SK-N-SH (cell line): ENCODE measurements around the gene PARD3. TPM values are rescaled to one million over a fixed set of nuclear protein-coding genes. Genes with fewer than 3 reads are reported as not detected.

Experiments
- CTCF ChIA-PET: fragments of 300-600, 350-600 bp; formaldehyde crosslinking; extraction: SDS; loops from one replicate; lab custom pipeline; 2021; lab: Yijun Ruan, JAX
- POLR2A ChIA-PET: fragments of 350-600 bp; sonication (Branson Sonifier 250); formaldehyde crosslinking; extraction: SDS; loops from one replicate; lab custom pipeline; 2020; ENCODE audit warnings: antibody characterized with exemption, inconsistent platforms; lab: Yijun Ruan, JAX
- DNase-seq: peaks from one replicate; pipeline ENCODE4 v3.0.0; 2012
- H2AFZ ChIP-seq: fragments of 200-600 bp; sonication (generic); 2 replicates; pipeline ENCODE4 v1.8.1; 2016; ENCODE audit warnings: antibody characterized with exemption, mild to moderate bottlenecking, low read depth
- H3F3A ChIP-seq: fragments of 200-600 bp; sonication (generic); replicated peaks from 2 replicates; pipeline ENCODE3; 2016; ENCODE audit warnings: antibody characterized with exemption, mild to moderate bottlenecking; ENCODE audit not compliant: insufficient read depth
- H3K27ac ChIP-seq, 2 experiments: fragments of 200-500 bp in 1 of 2; fragments of 200-600 bp in 1 of 2; sonication (Bioruptor generic) in 1 of 2; sonication (generic), shearing (Covaris generic) in 1 of 2; 2 replicates each; pipeline versions ENCODE4 v1.5.1 to v1.6.1; 2014 to 2016; ENCODE audit warnings: low read depth in 2 of 2, inconsistent platforms in 1 of 2, low read length in 1 of 2, mild to moderate bottlenecking in 1 of 2, mixed read lengths in 1 of 2
- H3K27me3 ChIP-seq: fragments of 200-600 bp; sonication (generic), shearing (Covaris generic); 2 replicates; pipeline ENCODE4 v1.6.1; 2016; ENCODE audit warnings: mixed run types; ENCODE audit not compliant: insufficient read depth
- H3K36me3 ChIP-seq, 2 experiments: fragments of 200-500 bp in 1 of 2; fragments of 200-600 bp in 1 of 2; sonication (Bioruptor generic) in 1 of 2; sonication (generic) in 1 of 2; replicated peaks in 1 of 2; 2 replicates each; pipeline versions ENCODE3 to v1.5.1; 2014 to 2016; ENCODE audit warnings: low read length in 1 of 2, mild to moderate bottlenecking in 1 of 2; ENCODE audit not compliant: insufficient read depth in 2 of 2, control insufficient read depth in 1 of 2
- H3K4me1 ChIP-seq, 2 experiments: fragments of 200-500 bp in 1 of 2; fragments of 200-600 bp in 1 of 2; sonication (Bioruptor generic) in 1 of 2; sonication (generic), shearing (Covaris generic) in 1 of 2; 2 replicates each; pipeline versions ENCODE4 v1.5.1 to v1.6.1; 2014 to 2016; ENCODE audit warnings: low read depth in 1 of 2, low read length in 1 of 2, mixed run types in 1 of 2; ENCODE audit not compliant: insufficient read depth in 2 of 2, control insufficient read depth in 1 of 2
- H3K4me2 ChIP-seq: fragments of 200-600 bp; sonication (generic), shearing (Covaris generic); 2 replicates; pipeline ENCODE4 v1.6.1; 2017; ENCODE audit warnings: mixed run types
- H3K4me3 ChIP-seq, 2 experiments: fragments of 200-500 bp in 1 of 2; fragments of 200-600 bp in 1 of 2; sonication (Bioruptor generic) in 1 of 2; sonication (generic), shearing (Covaris generic) in 1 of 2; 2 replicates each; pipeline versions ENCODE4 v1.5.1 to v1.8.1; 2014 to 2016; ENCODE audit warnings: low read depth in 2 of 2, inconsistent platforms in 1 of 2, low read length in 1 of 2, mild to moderate bottlenecking in 1 of 2, mixed read lengths in 1 of 2, moderate library complexity in 1 of 2
- H3K79me2 ChIP-seq: fragments of 200-600 bp; sonication (generic); 2 replicates; pipeline ENCODE4 v1.8.1; 2017; ENCODE audit warnings: mild to moderate bottlenecking; ENCODE audit not compliant: insufficient read depth
- H3K9ac ChIP-seq: fragments of 200-600 bp; sonication (generic); 2 replicates; pipeline ENCODE4 v1.6.1; 2017; ENCODE audit warnings: mixed run types
- H3K9me2 ChIP-seq: fragments of 200-600 bp; sonication (generic); 2 replicates; pipeline ENCODE4 v1.6.1; 2017; ENCODE audit warnings: mixed run types
- H3K9me3 ChIP-seq: fragments of 200-600 bp; sonication (generic); 2 replicates; pipeline ENCODE4 v1.6.1; 2017; ENCODE audit warnings: mixed run types, mild to moderate bottlenecking, moderate library complexity
- H4K20me1 ChIP-seq: fragments of 200-600 bp; sonication (generic); 2 replicates; pipeline ENCODE4 v1.6.1; 2017; ENCODE audit warnings: mild to moderate bottlenecking, mixed run types; ENCODE audit not compliant: insufficient read depth
- CHD2 ChIP-seq: fragments of 150-350 bp; IDR thresholded peaks from 2 replicates; pipeline ENCODE4 v1.6.1; 2018; ENCODE audit warnings: low read length; ENCODE audit not compliant: partially characterized antibody
- ELF1 ChIP-seq: IDR thresholded peaks from 2 replicates; pipeline ENCODE4 v1.4.0; 2012
- EZH2phosphoT487 ChIP-seq: fragments of 200-600 bp; sonication (generic); IDR thresholded peaks from 2 replicates; pipeline ENCODE4 v1.6.1; 2017; ENCODE audit warnings: low read depth, mixed run types, mild to moderate bottlenecking, antibody characterized with exemption, moderate library complexity, borderline replicate concordance
- GABPA ChIP-seq: IDR thresholded peaks from 2 replicates; pipeline ENCODE4 v1.4.0; 2012; ENCODE audit warnings: low read depth, mild to moderate bottlenecking
- MAX ChIP-seq: IDR thresholded peaks from 2 replicates; pipeline ENCODE4 v1.4.0; 2012; ENCODE audit warnings: low read depth
- MXI1 ChIP-seq: IDR thresholded peaks from 2 replicates; pipeline ENCODE4 v1.6.1; 2012; ENCODE audit warnings: mild to moderate bottlenecking, low read depth, low read length, improper control_type of control experiment
- NFIC ChIP-seq: IDR thresholded peaks from 2 replicates; pipeline ENCODE4 v1.4.0; 2012; ENCODE audit warnings: borderline replicate concordance
- POLR2AphosphoS5 ChIP-seq: IDR thresholded peaks from 2 replicates; pipeline ENCODE4 v1.6.1; 2012; ENCODE audit warnings: low read depth, low read length
- RCOR1 ChIP-seq: fragments of 150-350 bp; IDR thresholded peaks from 2 replicates; pipeline ENCODE4 v1.6.1; 2017; ENCODE audit warnings: antibody characterized with exemption, low read length
- RXRA ChIP-seq: IDR thresholded peaks from 2 replicates; pipeline ENCODE4 v1.4.0; 2012; ENCODE audit warnings: low read depth, mild to moderate bottlenecking, borderline replicate concordance
- SMC3 ChIP-seq: IDR thresholded peaks from 2 replicates; pipeline ENCODE4 v1.6.1; 2012; ENCODE audit warnings: low read depth, low read length, improper control_type of control experiment
- TEAD4 ChIP-seq: IDR thresholded peaks from 2 replicates; pipeline ENCODE4 v1.4.0; 2012; ENCODE audit warnings: mild to moderate bottlenecking, borderline replicate concordance; ENCODE audit not compliant: insufficient read depth
- USF2 ChIP-seq: fragments of 150-350 bp; IDR thresholded peaks from 2 replicates; pipeline ENCODE4 v1.6.1; 2017; ENCODE audit warnings: antibody characterized with exemption, low read length, low read depth, borderline replicate concordance
- YY1 ChIP-seq: IDR thresholded peaks from 2 replicates; pipeline ENCODE4 v1.4.0; 2012; ENCODE audit warnings: low read depth, mild to moderate bottlenecking
- WGBS: methylation state at CpG from one replicate; pipeline ENCODE4 v1.1.6; 2017; ENCODE audit warnings: low lambda C conversion rate; 5-methylcytosine and 5-hydroxymethylcytosine counted together
- polyA plus RNA-seq, 3 experiments: library from polyadenylated mRNA; depleted of rRNA; stranded (reverse); fragments of >200 nt; gene quantifications; 2 replicates each; pipeline ENCODE4 v1.2.3, GENCODE V29; 2012

PARD3 gene
- polyA plus RNA-seq, 1 of the 3 experiments (the other 2 are of a cell fraction): 29.4 TPM

- H3K27ac ChIP-seq: peak overlapping the region; percentile 64 to 89
- H3K4me2 ChIP-seq: peak overlapping the region; percentile 85
- TF ChIP-seq SMC3: no peak
- TF ChIP-seq YY1: 0 out of 2 replicates have a peak, but pooled peaks have one; percentile 43
- peak overlapping the region; percentile 85 to 90 for H3K4me3 ChIP-seq
- peak overlapping the region; percentile 85 for H3K9ac ChIP-seq
- POLR2A ChIA-PET: no interaction called here
- peak; percentile 91 for DNase-seq
- H3K79me2 ChIP-seq: peaks cover 49% of the 10 kb centered on the region
- H3K27me3 ChIP-seq: no peaks in the 10 kb centered on the region
- no peaks in the 10 kb centered on the region for H3K36me3 ChIP-seq
- no peaks in the 10 kb centered on the region for H3K9me2 ChIP-seq
- H3F3A ChIP-seq: peaks cover 8% of the 10 kb centered on the region
- H3K4me1 ChIP-seq: peaks cover 8 to 30% of the 10 kb centered on the region in 2 experiments; a peak in 3 of 4 replicates
- peaks cover 45% of the 10 kb centered on the region for H4K20me1 ChIP-seq
- 0% methylated on average over 2 of the region's 77 CpGs for WGBS
- H3K9me3 ChIP-seq: no peaks in the 10 kb centered on the region
- CTCF ChIA-PET: interaction anchor here (0.7 to 4.0 kb wide), 4 partner anchors 83 to 127 kb away, joined by 3 to 14 read pairs (median 4); no protein-coding TSS in a partner anchor
- H2AFZ ChIP-seq: peak overlapping the region; percentile 77; the same call in 1 of the 2 replicates
Measured at GRCh38 chr10:34814223-34814912, 728 bp downstream of the PARD3 start.

GRCh38 chr10:34813626-34814222 is 1.4 kb downstream of the PARD3 start:
- H3K9me3 ChIP-seq: no peaks in the 10 kb centered on the region
- no peak for DNase-seq
- POLR2A ChIA-PET: no interaction called here

More at GRCh38 chr10:34813626-34814222, 1.4 kb downstream of the PARD3 start:
- peak overlapping the region; percentile 85 to 90 for H3K4me3 ChIP-seq
- H3K79me2 ChIP-seq: peaks cover 55% of the 10 kb centered on the region
- no peaks in the 10 kb centered on the region for H3K9me2 ChIP-seq
- peak overlapping the region; percentile 85 for H3K9ac ChIP-seq
- peak; percentile 14; the same call in 1 of the 2 replicates for TF ChIP-seq TEAD4
- no peak for TF ChIP-seq CHD2
- TF ChIP-seq ELF1: no peak
- no peak for TF ChIP-seq USF2
- no peak for TF ChIP-seq RCOR1
- no peak for TF ChIP-seq NFIC
- TF ChIP-seq POLR2AphosphoS5: no peak
- 0 out of 2 replicates have a peak, but pooled peaks have one; percentile 21 for TF ChIP-seq MAX
- no peak for TF ChIP-seq GABPA
- TF ChIP-seq RXRA: no peak
- TF ChIP-seq EZH2phosphoT487: no peak
- no peak for TF ChIP-seq MXI1
- no peaks in the 10 kb centered on the region for H3K27me3 ChIP-seq
- WGBS: 31% methylated on average over 19 of the region's 19 CpGs
- H3K4me1 ChIP-seq: peaks cover 15 to 35% of the 10 kb centered on the region in 2 experiments; a peak in 3 of 4 replicates
- peak overlapping the region; percentile 64 to 89 for H3K27ac ChIP-seq
- peak overlapping the region; percentile 77; the same call in 1 of the 2 replicates for H2AFZ ChIP-seq
- H4K20me1 ChIP-seq: peaks cover 52% of the 10 kb centered on the region
- H3K36me3 ChIP-seq: no peaks in the 10 kb centered on the region
- CTCF ChIA-PET: interaction anchor here (0.7 to 2.0 kb wide), 5 partner anchors 82 to 127 kb away, joined by 3 to 4 read pairs (median 3); no protein-coding TSS in a partner anchor
- peaks cover 8% of the 10 kb centered on the region for H3F3A ChIP-seq
- peak overlapping the region; percentile 85 for H3K4me2 ChIP-seq
